ENCODE measurements around the gene TTC7B.

DNA sequence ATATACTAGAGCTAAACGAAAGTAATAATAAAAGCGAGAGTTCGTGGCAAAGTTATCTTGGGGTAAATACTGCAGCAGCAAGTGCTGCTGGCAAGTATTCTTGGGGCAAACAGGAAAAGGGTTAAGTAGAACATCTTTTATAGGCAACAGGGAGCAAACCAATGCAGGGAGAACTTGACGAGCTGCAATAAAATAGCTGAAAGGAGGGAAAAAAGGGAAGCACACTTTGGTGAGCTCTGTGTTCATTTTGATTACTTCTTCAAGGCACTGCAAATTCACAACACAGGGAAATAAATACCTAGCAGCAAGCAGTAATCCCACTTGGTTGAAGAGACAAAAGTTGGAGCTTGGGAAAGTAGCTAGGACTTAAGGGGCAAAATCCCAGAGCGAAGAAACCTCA, 42.3 kb upstream of the TTC7B start:
- TF ChIP-seq, protein P1, sequence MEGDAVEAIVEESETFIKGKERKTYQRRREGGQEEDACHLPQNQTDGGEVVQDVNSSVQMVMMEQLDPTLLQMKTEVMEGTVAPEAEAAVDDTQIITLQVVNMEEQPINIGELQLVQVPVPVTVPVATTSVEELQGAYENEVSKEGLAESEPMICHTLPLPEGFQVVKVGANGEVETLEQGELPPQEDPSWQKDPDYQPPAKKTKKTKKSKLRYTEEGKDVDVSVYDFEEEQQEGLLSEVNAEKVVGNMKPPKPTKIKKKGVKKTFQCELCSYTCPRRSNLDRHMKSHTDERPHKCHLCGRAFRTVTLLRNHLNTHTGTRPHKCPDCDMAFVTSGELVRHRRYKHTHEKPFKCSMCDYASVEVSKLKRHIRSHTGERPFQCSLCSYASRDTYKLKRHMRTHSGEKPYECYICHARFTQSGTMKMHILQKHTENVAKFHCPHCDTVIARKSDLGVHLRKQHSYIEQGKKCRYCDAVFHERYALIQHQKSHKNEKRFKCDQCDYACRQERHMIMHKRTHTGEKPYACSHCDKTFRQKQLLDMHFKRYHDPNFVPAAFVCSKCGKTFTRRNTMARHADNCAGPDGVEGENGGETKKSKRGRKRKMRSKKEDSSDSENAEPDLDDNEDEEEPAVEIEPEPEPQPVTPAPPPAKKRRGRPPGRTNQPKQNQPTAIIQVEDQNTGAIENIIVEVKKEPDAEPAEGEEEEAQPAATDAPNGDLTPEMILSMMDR (IDR thresholded peaks at IDR 0.05): no peak
- no peak for TF ChIP-seq POLR2A (IDR thresholded peaks at IDR 0.05)

All from adrenal gland (tissue), 5 donors.